ENCODE measurements around the gene FAM200C. TPM values are rescaled to one million over a fixed set of nuclear protein-coding genes. Genes with fewer than 3 reads are reported as not detected.

The FAM200C gene
- total RNA-seq, 2 donors from 2014 or later = 2.7 to 6.0 TPM

DNA sequence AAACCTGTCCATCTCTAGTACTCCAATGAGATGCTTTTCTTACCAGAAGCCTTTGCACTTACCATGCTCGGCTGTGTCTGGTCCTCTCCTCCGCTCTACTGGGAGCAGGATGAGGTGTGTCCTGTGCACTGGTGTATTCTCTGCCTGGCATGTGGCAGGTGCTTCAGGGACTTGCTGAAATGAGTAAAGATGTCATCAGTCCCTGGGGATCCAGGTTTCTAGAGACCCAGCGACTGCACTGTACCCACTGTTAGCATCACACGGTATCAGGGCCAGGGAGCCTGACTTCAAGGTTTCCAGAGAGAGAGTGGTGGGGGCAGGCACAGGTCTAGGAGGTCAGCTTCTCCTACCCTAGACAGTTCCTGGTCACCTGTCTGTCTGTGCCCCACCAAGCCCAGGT, 32.3 kb upstream of the FAM200C start:
- no peaks in the 10 kb centered on the region for H3K4me1 ChIP-seq (ENCODE audit: control insufficient read depth in 1 of 2, low read depth in 2 of 2)
- ATAC-seq (ENCODE audit: insufficient number of reproducible peaks, low FRiP score, low read depth) = no peak
- TF ChIP-seq, protein P1, sequence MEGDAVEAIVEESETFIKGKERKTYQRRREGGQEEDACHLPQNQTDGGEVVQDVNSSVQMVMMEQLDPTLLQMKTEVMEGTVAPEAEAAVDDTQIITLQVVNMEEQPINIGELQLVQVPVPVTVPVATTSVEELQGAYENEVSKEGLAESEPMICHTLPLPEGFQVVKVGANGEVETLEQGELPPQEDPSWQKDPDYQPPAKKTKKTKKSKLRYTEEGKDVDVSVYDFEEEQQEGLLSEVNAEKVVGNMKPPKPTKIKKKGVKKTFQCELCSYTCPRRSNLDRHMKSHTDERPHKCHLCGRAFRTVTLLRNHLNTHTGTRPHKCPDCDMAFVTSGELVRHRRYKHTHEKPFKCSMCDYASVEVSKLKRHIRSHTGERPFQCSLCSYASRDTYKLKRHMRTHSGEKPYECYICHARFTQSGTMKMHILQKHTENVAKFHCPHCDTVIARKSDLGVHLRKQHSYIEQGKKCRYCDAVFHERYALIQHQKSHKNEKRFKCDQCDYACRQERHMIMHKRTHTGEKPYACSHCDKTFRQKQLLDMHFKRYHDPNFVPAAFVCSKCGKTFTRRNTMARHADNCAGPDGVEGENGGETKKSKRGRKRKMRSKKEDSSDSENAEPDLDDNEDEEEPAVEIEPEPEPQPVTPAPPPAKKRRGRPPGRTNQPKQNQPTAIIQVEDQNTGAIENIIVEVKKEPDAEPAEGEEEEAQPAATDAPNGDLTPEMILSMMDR (IDR thresholded peaks at IDR 0.05) = no peak
- no peaks in the 10 kb centered on the region for H3K9me3 ChIP-seq
- no peak for DNase-seq (ENCODE audit: low spot score)
- no peak overlapping the region for H3K4me3 ChIP-seq
- H3K36me3 ChIP-seq = no peaks in the 10 kb centered on the region
- no peaks in the 10 kb centered on the region for H3K27me3 ChIP-seq (replicated peaks; ENCODE audit: insufficient read depth)
- no peak overlapping the region for H3K27ac ChIP-seq

DNA sequence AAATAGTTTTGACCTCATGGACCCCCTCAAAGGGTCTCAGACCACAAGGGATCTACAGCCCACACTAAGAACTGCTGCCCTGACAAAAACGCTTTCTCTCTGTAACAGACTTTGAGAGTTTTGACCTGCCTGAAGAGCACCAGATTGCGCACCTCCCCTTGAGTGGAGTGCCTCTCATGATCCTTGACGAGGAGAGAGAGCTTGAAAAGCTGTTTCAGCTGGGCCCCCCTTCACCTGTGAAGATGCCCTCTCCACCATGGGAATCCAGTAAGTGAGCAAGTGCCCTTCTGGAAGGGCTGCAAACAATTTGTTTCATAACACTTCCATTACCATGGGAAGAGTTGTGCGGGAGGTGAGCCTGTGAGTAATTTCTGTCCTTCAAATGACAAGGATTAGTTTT, 27.8 kb upstream of the FAM200C start:
- ATAC-seq (ENCODE audit: insufficient number of reproducible peaks, low FRiP score, low read depth) = no peak
- H3K4me3 ChIP-seq = no peak overlapping the region

DNA sequence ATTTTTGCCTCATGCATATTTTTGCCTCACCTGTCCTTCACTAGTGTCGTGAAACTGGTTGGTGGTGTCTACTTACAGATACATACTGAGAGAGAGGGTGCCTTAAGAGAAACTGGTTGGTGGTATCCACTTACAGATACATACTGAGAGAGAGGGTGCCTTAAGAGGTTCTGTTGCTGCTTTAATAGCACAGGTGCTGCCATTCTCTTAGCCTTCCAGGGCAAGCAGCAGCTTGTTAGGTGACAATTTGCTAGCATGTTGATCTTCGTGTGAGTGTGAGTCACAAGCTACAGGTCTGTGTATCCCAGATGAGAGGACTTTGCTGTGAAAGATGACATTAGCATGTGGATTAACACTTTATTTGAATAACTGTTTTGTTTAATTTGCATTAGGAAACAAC, 23.2 kb upstream of the FAM200C start:
- peaks cover 10 to 16% of the 10 kb centered on the region in 2 donors for H3K4me1 ChIP-seq (ENCODE audit: control insufficient read depth in 1 of 2, low read depth in 2 of 2)
- no peak for DNase-seq (ENCODE audit: low spot score)
- TF ChIP-seq, protein P1 (IDR thresholded peaks at IDR 0.05) = no peak

More for the DNA sequence above, 27.8 kb upstream of the FAM200C start:
- Histone ChIP-seq H3K36me3 (no peaks in the 10 kb centered on the region), H3K9me3 (no peaks in the 10 kb centered on the region), H3K4me1 (ENCODE audit: control insufficient read depth in 1 of 2, low read depth in 2 of 2) (no peaks in the 10 kb centered on the region), H3K27me3 (replicated peaks; ENCODE audit: insufficient read depth) (no peaks in the 10 kb centered on the region), H3K27ac (no peak overlapping the region)
- TF ChIP-seq, protein P1 (IDR thresholded peaks at IDR 0.05) = no peak
- no peak for DNase-seq (ENCODE audit: low spot score)

DNA sequence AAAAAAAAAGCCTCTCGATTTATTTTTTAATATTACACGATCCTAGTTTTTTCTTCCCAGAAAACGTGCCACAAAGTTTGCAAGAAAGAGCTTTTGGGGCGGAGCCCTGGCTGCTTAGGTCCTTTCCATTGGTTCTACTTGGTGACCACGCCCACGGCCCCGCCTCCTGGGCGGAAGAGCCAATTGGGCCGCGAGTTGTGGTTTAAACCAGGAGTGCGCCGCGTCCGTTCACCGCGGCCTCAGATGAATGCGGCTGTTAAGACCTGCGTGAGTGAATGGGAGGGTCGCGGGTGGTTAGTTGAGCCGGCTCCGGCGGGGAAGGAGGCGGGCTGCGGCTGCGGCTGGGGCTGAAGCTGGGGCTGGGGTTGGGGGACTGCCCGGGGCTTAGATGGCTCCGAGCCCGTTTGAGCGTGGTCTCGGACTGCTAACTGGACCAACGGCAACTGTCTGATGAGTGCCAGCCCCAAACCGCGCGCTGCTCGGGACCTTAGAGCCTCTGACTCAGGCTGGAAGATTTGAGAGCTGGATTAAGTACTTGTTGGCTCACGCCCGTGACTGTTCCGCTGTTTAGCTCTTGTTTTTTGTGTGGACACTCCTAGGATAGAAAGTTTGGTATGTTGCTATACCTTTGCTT, 21.9 kb upstream of the FAM200C start, which contains the start of gene PTTG1:
Gene PTTG1, plus strand, starts transcription at position 231 of the 634 bp plus-strand sequence. CDS start 458 bp downstream, outside the sequence.
- DNase-seq (ENCODE audit: low spot score) = peak; percentile 88
- ATAC-seq (ENCODE audit: insufficient number of reproducible peaks, low FRiP score, low read depth) = peak; percentile 44
- Histone ChIP-seq H3K9me3 (no peaks in the 10 kb centered on the region), H3K27ac (peak within 1 kb of the TSS; percentile 56 to 69), H3K27me3 (replicated peaks; ENCODE audit: insufficient read depth) (no peaks in the 10 kb centered on the region), H3K4me1 (ENCODE audit: control insufficient read depth in 1 of 2, low read depth in 2 of 2) (peaks cover 23 to 28% of the 10 kb centered on the region in 2 donors), H3K4me3 (peak within 1 kb of the TSS; percentile 71), H3K36me3 (no peaks in the 10 kb centered on the region)
- TF ChIP-seq, protein P1 (IDR thresholded peaks at IDR 0.05) = no peak

More for the DNA sequence above, 23.2 kb upstream of the FAM200C start:
- no peak for ATAC-seq (ENCODE audit: insufficient number of reproducible peaks, low FRiP score, low read depth)
- Histone ChIP-seq H3K4me3 (no peak overlapping the region), H3K9me3 (no peaks in the 10 kb centered on the region), H3K27me3 (replicated peaks; ENCODE audit: insufficient read depth) (no peaks in the 10 kb centered on the region), H3K36me3 (no peaks in the 10 kb centered on the region), H3K27ac (no peak overlapping the region)

GRCh38 chr5:160420331-160420610, 20.4 kb upstream of the FAM200C start:
- no peaks in the 10 kb centered on the region for H3K27me3 ChIP-seq (replicated peaks; ENCODE audit: insufficient read depth)
- no peak for ATAC-seq (ENCODE audit: insufficient number of reproducible peaks, low FRiP score, low read depth)
- H3K27ac ChIP-seq = peak overlapping the region in 1 of 2 donors; percentile 83
- DNase-seq (ENCODE audit: low spot score) = no peak
- no peaks in the 10 kb centered on the region for H3K36me3 ChIP-seq
- no peaks in the 10 kb centered on the region for H3K9me3 ChIP-seq
- peaks cover 27 to 35% of the 10 kb centered on the region in 2 donors for H3K4me1 ChIP-seq (ENCODE audit: control insufficient read depth in 1 of 2, low read depth in 2 of 2)
- no peak overlapping the region for H3K4me3 ChIP-seq
- TF ChIP-seq, protein P1 (IDR thresholded peaks at IDR 0.05) = no peak

Measured in thoracic aorta (tissue), 2 donors.